HG02759 (cell line): ENCODE results near the gene YEATS4.

Experiments used
- ATAC-seq: cut with Tn5 transposase; IDR thresholded peaks from one replicate; pipeline ENCODE4 v1.9.1; 2021; ENCODE audit warnings: mild to moderate bottlenecking, moderate library complexity; ENCODE audit not compliant: unreplicated experiment

The YEATS4 gene

DNA sequence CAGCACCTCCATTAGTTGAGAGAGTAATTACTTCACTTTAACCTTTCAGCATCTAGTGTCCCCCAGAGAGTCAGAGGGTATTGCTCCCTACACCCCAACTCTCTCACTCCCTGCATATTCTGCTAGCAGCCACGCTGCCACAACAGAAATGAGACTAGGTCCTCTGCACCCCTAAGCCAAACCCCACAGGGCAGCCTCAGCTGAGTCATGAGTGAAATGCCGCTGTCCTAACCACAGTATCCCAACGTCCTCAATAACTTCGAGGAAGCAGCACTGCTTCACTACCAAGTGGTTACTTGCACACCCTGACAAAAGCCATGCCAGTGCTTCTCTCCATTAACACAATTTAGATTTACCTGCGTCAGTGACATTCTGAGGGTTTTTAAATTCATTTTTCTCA is 18.2 kb upstream of the YEATS4 start:
- no peak for ATAC-seq

DNA sequence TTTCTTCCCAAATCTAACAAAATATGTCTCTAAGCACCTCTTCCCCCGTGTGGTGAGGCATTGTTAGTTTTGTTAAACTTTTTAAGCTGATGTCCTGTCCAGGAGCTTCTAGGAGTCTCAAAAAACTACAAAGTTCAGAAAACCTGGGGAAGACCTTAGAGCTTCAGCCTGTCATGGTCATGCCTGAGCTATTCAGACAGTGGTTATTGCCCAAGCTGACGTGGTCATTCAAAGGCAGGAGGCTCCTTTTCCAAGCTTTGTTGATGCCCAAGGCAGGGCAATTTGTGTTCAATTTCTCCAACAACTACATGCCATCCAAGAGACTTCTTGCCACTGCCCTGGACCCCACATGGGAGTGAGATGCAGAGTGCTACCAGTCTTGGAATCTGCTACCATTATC is 17.1 kb upstream of the YEATS4 start:
- ATAC-seq: no peak

DNA sequence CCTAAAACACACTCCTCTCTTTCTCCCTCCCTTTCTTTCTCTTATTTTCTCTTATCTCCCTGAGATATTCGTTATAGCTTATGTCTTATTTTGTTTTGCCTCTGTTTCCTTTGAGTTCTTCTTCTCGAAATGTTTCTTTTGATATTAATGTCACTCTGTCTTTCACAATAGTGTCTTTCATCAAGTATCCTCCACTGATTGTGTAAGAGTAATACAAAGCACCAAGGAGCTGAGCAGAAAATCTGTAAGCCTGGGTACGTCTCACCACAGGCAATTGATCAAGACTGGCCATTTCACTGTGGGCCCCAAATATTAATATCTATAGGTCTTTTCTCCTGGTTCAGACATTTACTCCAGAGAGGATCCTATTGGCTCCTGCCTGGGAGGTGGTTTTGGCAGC is 16.2 kb upstream of the YEATS4 start:
- ATAC-seq: no peak

DNA sequence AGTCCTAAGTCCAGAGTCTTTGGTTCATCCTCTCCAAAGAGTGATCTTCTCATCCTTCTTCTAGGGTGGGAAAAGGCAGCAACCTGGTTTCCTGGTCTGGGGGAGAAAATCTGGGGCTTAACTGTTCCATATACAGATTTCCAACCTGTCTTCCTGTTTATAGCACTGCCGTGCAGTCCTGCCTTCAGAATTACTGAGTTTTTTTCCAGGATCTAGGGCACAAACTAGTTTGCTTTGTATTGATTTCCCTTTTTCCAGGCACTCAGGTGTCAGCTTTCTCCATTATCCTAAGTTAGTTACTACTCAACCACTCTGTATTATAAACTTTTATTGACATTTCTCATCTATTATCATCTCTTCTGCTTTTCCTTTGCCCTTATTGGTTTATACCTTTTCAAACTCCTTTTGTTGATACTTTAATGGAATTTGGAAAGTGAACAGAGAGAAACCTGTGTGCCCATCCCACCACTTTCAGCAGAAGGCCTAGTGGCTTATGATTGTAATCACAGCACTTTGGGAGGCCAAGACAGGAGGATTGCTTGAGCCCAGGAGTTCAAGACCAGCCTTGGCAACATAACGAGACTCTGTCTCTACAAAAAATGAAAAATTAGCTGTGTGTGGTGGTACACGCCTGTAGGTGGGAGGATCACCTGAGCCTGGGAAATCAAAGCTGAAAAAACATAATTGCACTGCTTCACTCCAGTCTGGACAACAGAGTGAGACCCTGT is 15.5 kb upstream of the YEATS4 start:
- ATAC-seq: no peak

DNA sequence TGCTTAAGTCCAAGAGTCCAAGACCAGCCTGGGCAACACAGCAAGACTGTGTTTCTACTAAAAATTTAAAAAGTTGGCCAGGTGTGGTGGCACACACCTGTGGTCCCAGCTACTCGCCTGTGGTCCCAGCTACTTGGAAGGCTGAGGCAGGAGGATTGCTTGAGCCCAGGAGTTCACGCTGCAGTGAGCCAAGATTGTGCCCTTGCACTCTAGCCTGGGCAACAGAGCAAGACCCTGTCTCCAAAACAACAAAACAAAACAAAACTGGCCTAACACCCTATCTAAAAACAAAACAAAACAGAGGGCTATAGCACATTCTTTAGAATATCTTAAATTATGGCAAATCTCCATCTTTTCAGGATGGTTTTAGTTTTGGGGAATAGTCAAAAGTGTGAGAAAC is 14.5 kb upstream of the YEATS4 start:
- ATAC-seq: no peak

DNA sequence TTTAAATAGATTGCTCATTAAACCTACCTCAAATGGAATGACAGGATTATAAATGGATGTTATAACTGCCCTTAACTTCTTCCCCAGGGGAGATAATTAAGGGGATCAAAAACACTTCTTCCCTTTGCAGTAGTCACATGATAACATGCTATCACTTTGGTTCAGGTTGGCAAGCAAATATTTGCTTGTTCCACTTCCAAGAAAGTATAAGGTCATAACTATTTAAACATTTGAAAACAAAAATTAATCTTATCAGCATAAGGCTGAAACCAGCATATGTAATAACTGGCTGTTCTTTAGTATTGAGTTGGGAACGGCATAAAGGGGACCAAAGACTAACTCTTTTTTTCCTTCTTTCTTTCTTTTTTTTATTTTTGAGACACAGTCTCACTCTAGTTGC is 13.8 kb upstream of the YEATS4 start:
- no peak for ATAC-seq

DNA sequence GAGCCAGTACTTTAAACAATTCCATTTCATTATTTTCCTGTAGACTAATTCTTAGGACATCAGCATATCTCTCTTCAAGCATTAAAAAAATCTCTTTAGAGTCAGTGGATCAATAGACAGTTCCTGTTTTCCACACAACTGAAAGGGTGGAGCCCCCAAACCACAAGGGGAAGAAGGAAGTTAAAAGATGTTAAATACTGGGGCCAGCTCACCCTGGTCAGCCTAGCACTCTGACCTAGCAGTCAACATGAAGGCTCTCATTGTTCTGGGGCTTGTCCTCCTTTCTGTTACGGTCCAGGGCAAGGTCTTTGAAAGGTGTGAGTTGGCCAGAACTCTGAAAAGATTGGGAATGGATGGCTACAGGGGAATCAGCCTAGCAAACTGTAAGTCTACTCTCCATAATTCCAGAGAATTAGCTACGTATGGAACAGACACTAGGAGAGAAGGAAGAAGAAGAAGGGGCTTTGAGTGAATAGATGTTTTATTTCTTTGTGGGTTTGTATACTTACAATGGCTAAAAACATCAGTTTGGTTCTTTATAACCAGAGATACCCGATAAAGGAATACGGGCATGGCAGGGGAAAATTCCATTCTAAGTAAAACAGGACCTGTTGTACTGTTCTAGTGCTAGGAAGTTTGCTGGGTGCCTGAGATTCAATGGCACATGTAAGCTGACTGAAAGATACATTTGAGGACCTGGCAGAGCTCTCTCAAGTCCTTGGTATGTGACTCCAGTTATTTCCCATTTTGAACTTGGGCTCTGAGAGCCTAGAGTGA is 11.2 kb upstream of the YEATS4 start, which contains the start of gene LYZ:
LYZ (plus strand) TSS at position 220 of the 777 bp plus-strand sequence; CDS start at position 248, 28 bp downstream.
- no peak for ATAC-seq

DNA sequence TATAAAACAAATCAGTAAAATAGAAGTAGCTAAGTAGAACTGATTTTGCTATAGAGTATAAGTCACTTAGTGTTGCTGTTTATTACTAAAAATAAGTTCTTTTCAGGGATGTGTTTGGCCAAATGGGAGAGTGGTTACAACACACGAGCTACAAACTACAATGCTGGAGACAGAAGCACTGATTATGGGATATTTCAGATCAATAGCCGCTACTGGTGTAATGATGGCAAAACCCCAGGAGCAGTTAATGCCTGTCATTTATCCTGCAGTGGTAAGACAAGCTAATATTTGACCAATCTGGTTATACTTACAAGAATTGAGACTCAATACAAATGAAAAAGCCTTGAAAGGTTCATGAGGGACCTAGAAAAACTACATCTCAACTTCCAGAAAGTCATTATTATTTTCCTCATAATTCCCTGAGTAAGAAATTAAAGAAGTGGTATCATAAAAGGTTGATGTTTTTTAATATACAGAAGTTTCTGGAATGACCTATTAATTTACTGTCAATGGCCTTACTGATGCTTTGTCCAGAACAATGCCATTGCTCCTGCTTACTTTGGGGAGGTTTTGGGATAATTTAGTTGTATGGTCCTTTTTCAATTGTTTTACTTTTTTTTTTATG is 9.4 kb upstream of the YEATS4 start:
- no peak for ATAC-seq

DNA sequence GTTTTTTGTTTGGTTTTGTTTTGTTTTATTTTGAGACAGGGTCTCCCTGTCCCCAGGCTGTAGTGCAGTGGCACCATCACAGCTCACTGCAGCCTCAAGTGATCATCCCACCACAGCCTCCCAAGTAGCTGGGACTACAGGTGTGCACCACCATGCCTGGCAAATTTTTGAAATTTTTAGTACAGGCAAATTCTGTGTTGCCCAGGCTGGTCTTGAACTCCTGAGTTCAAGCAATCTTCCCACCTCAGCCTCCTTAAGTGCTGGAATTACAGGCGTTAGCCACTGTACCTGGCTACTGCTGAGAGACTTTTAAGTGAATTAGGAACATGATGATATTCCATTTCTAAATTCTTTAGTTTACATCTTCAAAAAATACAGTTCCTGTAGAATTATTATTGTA is 8.8 kb upstream of the YEATS4 start:
- no peak for ATAC-seq

DNA sequence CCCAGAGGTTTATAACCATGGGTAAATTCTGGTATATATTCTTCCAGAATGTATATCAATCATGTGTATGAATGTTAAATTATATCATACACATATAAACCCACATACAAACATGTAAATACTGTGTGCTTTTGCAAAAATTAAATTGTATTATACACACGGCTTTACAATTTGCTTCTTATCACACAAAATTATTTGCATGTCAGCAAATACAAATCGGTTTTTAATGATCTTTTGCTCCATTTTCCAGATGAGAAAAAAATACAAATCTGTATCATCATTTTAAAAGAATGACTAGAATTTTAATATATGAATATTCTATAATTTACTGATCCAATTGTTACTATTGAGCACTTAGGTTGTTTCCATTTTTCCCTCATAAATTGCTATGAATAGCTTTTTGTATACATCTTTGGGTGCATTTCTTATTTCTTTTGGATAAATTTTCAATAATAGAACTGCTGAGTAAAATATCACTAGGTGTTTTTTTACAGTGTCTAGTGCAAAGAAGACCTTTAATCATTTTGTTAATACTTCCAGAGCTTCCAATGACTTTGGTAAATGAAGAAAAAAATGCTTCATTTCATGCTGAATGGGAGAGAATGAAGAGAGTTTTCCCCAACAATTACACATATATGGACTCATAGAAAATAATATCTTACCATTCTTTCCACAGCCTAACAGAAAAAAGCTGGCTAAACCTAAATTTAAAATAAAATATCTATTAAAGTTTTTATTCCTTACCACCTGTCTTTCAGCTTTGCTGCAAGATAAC is 7.9 kb upstream of the YEATS4 start:
- no peak for ATAC-seq

DNA sequence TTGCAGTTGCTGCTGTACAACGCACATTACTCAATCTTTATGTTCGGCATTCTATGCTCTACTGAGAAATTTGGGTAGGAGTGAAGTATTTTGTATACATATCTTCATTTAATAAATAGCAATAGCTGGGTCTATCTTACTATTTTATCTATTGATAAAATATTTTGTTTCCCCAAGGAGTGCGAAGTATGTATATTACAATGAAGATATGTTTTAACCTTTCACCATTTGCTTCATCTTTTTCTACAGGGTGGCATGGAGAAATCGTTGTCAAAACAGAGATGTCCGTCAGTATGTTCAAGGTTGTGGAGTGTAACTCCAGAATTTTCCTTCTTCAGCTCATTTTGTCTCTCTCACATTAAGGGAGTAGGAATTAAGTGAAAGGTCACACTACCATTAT is 6.6 kb upstream of the YEATS4 start:
- ATAC-seq: no peak

DNA sequence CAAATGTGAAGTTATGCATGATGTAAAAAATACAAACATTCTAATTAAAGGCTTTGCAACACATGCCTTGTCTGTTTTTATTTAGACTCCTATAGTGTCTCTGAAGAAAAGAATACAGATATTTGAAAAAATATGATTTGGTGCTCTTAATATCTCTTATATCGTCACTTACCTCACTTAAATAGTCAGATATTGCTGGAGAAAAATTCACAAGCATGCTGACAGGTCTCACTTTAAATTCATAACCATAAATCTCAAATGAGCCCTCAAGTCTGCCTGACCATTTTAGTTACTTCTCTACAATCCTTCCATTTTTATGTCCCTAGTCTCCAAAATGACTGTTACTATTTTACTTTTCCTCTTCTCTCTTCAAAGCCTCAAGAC is 5.4 kb upstream of the YEATS4 start:
- ATAC-seq: no peak

DNA sequence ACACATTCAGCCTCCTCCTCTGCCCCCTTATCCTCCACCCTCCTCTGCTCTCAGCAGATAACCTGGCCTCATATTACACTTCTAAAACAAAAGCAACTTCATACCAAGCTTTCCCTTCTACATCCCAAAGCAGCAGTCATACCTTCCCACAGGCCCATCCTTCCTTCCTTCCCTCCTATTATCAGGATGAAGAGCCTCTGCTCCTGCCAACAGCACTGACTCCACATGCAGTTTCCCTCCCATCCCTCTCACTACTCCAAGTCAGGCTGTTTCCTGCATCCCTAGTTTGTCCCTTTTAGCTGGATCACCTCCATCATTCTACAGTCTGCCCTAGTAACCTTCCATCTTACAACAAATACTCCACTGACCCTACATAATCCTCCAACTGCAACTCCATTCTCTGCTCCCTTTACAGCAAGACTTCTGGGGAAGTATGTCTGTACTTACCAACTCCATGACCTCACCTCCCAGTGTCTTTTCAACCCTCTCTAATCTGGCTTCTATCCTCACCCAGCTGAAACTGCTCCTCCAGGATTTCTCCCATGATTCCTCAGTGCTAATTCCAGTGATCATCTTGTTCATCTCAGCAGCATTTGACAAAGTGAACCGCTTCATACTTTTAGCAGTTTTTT is 4.9 kb upstream of the YEATS4 start:
- ATAC-seq: no peak

DNA sequence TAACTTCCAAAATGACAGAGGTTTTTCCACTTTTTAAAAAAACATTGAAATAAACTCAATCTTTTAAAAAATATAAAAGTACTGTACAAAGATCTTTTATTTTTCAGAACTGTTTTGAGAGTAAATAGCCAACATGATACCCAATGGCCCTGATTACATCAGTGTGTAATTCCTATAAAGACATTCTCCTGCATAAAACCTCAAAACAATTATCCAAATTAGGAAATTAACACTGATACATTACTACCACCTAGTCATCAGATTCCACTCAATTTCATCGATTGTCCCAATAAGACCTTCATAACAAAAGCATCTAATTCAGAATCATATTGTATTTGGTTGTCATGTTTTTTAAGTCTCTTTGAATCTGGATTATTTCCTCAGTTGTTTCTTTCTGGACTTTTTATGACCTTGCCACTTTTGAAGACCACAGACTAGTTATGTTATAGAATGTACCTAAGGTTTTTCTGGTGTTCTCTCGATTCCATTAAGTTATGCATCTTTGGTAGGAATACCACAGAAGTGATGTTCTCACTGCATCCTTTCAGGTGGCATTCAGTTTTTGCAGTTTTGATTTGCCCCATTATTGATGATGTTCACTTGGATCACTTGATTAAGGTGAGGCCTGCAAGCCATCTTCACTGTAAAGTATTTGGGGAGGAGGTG is 4.0 kb upstream of the YEATS4 start:
- no peak for ATAC-seq

DNA sequence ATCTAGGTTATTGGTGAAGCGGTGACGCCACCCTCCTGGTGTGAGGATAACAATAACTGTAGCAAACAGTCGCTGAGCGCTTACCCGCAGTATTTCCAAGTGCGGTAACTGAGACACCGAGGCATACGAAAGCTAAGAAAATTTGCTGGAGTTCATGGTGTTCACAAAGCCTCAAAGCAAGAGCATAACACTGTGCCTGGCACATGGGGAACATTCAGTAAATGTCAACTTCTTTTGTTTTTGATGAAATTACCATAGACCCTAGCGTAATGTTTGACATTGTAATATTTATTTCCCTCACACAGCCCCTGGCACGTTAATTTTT is 767 bp downstream of the YEATS4 start:
- no peak for ATAC-seq

DNA sequence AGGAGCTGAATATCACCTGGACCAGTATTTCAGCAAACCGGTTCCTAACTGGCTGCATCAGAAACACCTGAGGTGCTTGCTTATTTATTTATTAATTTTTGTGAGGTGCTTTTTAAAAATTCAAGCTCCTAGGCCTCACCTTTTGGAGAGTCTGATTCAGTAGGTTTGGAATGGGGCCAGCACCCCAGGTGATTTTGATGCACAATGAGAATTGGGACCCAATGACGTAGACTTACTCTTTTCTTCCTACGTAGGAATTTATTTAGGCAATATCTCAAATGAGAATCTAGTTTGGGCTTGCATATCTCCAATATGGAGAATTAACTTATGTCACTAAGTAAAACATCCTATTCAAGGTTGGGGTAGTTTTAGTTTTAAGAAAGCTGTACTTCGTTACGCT is 7.3 kb downstream of the YEATS4 start:
- ATAC-seq: no peak

DNA sequence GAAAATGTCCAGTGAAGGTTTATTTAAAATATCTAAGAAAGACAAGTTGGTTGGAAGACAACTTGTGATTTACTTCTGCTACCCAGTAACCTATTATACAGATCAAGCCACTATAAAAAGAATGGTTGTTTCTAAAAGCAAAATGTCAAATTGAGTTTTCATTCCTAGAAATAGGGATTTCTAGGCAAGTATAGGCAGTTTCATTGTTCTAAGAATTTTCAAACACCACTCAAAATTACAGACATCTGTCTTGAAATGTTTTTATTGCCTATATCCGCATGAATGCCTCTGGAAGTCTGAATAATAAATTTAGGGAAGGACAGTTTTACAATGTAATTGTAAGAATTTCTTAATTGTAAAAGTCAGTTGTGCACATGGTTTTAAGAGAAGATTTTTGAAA is 8.6 kb downstream of the YEATS4 start:
- ATAC-seq: no peak

DNA sequence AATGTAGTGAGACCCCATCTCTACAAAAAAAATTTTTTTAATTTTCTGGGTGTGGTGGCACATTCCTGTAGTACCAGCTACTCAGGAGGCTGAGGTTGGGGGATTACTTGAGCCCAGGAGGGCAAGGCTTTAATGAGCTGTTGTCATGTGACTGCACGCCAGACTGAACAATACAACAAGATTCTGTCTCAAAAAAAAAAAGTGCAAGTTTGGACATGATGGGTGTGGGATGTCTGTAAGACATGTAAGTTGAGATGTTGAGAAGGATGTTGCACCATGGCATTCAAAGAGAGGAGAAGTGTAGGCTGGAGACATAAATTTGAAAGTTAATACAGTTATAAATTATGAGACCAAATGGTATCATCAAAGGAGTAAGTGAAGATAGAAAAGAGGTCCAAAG is 23.5 kb downstream of the YEATS4 start:
- ATAC-seq: no peak

DNA sequence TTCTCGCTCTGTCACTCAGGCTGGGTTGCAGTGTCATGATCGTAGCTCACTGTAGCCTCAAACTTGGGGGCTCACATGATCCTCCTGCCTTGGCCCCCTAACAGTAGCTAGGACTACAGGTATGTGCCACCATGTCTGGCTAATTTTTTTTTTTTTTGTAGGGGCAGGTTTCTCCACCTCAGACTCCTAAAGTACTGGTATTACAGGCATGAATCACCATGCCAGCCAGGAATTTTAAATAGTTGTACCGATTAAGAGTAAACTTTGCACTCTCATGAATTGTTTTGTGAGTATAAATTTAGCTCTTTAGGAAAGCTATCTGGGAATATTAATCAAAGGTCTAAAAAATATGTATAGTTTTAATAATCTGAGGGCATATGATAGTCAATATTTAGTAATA is 25.5 kb downstream of the YEATS4 start:
- no peak for ATAC-seq

DNA sequence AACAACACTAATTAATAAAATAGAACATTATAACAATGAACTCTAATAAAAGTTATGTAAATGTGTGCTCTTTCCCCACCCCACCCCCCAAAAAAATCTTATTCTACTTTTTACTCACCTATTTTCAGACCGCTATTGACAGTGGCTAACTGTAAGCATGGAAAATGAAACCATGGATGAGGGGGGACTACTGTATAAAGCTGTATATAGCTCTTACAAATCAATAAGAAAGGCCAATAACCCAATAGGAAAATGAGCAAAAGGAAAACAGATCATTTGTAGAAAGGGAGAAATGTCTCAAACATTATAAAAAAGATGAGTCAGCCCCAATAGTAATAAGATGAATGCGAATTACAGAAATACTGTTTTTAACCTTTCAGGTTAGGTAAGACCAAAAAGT is 27.4 kb downstream of the YEATS4 start:
- no peak for ATAC-seq

DNA sequence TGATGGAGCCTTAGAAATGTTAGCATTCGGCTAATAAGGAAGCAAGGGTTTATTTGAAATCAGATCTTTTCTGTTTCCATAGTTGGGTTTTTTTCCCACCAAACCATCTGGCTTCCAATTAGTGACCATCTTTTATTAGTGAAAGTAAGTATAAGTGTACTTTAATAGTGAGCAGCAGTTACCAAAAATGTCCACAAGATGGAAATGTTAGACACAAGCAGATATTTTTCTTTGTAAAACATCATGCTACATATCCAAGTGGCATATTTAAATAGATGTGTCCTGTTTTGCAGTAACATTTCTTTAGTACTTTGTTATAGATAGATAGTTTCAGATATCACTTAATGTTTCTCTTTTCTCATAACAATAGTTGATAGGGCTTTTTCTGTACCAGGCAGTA is 28.8 kb downstream of the YEATS4 start:
- no peak for ATAC-seq
